IPS-NIHi11 (cell line): ENCODE measurements around the gene NELFA.
"Not testable (repeated sequence)": the region's sequence is repeated elsewhere in the genome, so short reads cannot be mapped to it uniquely, and the experiment has no call there.

Experiments used
- DNase-seq: peaks from one replicate; pipeline ENCODE4 v3.0.0; 2012; ENCODE audit warnings: mixed read lengths, low spot score

Gene NELFA

DNA sequence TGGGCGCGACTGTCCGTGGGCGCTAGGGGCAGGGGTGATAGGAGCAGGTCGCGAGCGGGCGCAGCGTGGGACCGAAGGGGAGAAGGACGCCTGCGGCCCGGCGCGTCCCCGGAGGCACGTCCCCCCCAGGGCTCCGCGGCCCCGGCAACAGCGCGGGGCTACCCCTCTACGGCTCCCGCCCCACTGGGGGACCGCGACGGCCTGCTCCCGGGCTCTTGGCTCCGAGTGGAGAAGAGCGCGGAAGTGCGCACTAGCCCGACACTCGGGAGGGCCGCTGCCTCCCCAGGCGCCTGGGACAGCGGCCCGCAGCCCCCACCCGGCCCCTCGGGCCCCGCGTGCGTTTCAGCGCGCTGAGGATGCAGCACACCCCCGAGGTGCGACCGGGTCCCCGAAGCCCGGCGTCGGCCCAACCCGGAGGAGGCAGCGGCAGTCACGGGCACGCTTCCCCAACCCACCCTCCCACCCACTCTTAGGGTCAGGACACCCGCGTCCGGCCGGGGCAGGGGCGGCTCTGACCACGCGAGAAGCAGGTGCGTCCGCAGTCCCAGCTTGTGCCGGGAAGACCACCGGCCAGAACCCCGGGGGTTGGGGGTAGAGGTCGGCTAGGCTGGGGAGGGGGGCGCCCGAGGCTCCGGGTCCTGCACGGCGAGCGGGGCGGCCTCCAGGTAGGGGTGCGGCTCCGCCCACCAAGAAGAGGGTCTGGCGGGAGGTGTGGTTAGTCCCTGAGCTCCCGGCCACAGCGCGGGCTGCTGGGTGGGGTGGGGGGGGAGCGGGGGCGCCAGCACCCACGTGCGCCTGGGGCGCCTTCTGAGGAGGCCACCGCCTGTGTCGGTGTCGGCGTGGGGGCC, 31.8 kb upstream of the NELFA start:
- DNase-seq: peak; percentile 74

DNA sequence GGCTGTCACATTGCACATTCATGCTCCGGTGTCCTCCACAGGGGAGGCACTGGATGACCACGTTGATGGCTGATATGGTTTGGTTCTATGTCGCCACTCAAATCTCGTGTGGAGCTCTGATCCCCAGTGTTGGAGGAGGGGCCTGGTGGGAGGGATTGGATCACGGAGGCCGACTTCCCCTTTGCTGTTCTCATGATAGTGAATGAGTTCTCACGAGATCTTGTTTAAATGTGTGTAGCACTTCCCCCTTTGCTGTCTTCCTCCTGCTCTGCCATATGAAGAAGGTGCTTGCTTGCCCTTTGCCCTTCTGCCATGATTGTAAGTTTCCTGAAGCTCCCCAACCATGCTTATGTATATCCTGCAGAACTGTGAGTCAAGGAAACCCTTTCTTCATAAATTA, 28.1 kb upstream of the NELFA start:
- DNase-seq: no peak

DNA sequence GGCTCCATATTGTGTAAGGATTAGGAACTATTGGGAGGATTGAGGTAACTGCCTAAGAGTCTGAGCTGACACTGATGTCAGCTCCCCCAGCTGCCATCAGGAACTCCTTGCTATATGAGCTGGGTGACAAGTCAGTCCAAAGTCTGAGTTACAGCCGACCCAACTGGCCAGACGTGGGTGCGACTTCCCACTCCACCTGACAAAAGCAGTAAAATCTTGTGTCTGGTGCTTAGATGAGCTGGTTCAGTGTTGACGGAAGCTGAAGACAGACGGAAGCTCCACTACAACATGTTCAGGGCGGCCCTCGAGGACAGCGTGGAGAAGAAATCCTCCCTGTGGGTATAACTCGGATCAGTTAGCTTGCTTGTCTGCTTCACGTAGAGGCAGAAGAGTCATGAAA, 27.6 kb upstream of the NELFA start:
- no peak for DNase-seq

DNA sequence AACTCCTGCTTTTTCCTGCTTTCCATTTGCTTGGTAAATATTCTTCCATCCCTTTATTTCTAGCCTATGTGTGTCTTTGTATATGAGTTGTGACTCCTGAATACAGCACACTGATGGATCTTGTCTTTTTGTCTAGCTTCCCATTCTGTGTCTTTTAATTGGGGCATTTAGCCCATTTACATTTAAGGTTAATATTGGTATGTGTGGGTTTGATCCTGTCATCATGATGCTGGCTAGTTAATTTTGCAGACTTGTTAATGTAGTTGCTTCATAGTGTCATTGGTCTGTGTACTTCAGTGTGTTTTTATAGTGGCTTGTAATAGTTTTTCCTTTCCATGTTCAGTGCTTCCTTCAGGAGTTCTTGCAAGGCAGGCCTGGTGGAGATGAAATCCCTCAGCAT, 22.4 kb upstream of the NELFA start:
- DNase-seq: not testable (repeated sequence)

DNA sequence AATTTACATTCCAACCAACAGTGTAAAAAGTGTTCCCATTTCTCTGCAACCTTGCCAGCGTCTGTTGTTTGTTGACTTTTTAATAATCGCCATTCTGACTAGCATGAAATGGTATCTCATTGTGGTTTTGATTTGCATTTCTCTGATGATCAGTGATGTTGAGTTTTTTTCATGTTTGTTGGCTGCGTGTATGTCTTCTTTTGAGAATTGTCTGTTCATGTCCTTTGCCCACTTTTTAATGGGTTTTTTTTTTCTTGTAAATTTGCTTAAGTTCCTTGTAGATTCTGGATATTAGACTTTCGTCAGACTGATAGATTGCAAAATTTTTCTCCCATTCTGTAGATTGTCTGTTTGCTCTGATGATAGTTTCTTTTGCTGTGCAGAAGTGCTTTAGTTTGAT, 18.3 kb upstream of the NELFA start:
- not testable (repeated sequence) for DNase-seq

DNA sequence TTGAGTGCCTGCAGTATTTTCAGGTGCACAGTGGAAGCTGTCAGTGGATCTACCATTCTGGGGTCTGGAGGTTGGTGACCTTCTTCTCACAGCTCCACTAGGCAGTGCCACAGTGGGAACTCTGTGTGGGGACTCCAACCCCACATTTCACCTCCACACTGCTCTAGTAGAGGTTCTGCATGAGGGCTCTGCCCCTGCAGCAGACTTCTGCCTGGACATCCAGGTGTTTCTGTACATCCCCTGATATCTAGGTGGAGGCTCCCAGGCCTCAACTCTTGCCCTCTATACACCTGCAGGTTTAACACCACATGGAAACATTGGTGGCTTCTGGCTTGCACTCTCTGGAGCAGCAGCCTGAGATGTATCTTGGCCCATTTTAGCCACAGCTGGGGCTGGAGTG, 17.0 kb upstream of the NELFA start:
- no peak for DNase-seq

DNA sequence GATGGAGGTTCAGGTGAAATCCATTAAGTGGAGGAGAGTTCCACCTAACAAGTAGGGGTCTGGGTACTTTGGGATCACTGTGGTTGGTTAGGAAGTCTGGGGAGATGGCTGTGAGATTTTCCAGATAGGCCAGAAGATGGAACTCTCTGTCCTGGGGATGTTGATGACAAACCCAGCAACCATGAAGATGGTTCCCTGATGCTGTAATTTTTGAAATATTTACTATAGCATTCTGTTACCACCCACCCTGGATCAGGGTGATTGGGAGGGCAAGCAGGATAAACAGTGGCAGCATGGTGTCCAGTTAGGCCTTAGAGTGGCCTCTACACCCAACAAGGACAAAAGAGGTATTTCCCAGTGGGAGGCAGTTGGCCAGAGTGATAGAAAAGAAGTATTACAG, 15.9 kb upstream of the NELFA start:
- DNase-seq: no peak

DNA sequence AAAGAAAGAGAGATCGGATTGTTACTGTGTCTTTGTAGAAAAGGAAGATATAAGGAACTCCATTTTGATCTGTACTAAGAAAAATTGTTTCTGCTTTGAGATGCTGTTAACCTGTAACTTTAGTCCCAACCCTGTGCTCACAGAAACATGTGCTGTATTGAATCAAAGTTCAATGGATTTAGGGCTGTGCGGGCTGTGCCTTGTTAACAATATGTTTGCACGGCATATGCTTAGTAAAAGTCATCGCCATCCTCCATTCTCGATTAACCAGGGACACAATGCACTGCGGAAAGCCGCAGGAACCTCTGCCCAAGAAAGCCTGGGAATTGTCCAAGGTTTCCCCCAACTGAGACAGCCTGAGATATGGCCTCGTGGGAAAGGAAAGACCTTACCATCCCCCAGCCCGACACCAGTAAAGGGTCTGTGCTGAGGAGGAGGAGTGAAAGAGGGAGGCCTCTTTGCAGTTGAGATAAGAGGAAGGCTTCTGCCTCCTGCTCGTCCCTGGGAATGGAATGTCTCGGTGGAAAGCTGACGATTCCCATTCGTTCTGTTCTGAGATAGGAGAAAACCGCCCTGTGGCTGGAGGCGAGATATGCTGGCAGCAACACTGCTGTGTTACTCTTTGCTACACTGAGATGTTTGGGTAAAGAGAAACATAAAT, 12.7 kb upstream of the NELFA start:
- not testable (repeated sequence) for DNase-seq

DNA sequence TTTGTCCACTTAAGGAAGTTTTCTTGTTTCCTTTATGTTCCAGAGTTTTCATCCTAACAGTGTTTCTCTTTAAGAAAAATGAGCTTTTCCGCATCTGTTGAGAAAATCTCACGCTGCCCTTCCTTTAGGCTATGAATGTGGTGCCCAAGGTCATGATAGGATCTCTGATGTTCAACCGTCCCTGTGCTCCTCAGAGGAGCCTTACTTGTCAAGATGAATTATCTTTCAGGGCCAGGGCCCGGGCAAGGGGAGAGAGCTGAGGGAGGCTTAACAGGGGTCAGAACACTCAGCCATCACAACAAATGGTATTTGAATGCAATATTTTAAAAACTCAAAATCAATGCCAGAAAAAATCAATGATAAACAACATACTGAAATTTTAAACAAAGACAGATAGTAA, 6.2 kb upstream of the NELFA start:
- DNase-seq: no peak

DNA sequence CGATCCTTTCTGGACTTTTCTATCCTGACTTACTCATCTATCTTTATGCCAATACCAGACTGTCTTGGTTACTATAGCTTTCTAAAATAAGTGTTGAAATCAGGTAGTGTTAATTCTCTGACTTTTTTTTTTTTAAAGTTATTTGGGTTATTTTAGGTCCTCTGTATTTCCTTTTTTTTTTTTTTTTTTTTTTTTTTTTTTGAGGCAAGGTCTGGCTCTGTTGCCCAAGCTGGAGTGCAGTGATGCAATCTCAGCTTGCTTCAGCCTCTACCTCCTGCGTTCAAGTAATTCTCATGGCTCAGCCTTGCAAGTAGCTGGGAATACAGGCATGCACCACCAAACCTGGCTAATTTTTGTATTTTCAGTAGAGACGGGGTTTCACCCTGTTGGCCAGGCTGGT, 2.8 kb upstream of the NELFA start:
- no peak for DNase-seq

DNA sequence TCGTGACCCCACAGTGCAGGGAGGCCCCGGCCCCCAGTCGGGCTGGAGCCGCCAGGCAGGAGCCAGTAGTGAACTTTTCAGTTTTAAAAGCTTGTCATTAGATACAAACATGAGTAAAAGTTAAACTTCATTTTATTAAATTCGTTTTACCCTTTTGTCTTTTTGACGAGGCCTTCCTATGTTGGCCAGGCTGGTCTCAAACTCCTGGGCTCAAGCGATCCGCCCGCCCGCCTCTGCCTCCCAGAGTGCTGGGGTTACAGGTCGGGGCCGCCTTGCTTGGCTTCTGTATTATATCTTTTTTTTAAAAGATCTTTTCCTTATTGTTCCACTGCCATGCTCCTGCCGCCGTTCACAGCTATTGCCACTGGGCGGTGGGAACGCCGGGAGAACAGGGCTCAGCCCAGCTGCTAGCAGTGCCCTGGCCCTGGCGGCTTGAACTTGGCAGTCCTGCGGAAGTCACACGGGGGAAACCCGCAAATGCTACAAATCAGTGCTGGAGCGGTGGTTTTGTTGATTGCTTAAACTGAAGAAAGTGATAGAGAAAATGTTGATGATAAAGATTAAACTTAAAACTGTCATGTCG, 968 bp upstream of the NELFA start:
- peak; percentile 81 for DNase-seq

DNA sequence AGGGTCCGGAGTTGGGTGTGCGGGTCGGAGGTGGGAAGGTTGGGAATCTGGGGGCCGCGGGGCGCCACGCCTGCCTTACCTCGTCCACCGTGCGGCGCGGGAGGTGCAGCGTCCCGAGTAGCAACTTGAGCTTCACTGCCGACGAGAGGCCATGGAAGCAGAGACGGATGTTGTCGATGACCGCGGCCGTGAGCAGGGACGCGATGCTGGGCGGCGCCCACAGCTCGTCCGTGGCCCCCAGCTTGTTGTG, 178 bp downstream of the NELFA start:
- DNase-seq: no peak

DNA sequence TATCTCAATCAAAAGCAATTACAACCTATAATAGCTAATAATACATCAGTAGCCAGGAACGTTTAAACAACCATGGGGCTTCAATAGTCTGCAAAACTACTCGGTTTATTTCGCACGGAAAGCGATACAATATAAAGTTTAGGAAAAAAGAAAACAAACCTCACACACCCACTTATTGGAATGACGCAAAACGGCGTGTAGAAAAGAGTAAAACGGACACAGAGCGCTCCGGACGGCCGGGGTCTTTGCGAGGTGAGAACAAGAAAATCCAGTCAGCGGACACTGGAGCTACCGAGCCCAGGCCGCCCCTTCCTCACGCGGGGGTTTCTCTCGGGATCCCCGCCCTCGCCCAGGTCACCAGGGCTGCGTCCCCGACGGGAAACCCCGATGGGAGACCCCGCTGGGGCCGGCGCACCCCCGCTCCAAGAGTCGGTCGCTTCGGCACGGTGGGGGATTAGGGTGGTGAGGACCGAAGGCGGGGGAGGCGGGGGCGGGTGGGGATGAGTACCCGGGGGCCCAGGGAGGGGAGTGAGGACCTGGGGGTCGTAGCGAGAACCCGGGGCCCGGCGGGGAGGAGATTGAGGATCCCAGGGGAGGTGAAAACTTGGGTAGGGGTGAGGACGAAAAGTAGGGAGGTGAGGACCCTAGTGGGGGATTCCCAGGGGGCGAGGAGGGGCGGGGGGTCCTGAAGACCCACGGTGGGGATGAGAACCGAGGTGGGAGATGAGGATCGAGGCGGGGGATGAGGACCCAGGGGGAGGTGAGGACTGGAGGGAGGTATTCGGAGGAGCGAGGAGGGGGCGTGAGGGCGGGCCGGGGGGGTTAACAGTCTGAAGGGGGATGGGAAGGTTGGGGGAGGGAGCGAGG, 737 bp downstream of the NELFA start:
- peak; percentile 49 for DNase-seq

DNA sequence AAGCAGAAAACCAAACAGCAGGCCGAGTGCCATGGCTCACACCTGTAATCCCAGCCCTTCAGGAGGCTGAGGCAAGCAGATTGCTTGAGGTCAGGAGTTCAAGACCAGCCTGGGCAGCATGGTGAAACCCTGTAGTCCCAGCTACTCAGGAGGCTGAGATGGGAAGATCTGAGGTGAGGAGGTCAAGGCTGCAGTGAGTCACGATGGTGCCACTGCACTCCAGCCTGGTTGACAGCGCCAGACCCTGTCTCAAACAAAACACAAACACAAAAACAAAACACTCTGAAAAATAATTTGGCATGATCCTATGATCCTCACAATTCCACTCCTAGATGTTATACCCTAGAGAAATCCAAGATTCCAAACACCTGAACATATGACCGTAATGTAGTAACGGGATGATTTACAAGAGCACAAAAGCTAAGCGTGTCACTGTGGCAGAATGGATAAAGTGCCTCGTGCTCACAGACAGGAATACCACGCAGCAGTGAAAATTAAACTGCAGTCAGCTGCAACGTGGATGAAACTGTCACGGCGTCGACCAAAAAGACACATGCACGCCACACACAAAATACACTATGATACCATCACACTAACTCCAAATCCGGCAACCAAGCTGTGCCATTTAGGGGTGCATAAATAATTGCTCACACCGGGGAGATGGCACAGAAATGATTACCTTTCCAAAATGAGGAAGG, 1.7 kb downstream of the NELFA start:
- no peak for DNase-seq

DNA sequence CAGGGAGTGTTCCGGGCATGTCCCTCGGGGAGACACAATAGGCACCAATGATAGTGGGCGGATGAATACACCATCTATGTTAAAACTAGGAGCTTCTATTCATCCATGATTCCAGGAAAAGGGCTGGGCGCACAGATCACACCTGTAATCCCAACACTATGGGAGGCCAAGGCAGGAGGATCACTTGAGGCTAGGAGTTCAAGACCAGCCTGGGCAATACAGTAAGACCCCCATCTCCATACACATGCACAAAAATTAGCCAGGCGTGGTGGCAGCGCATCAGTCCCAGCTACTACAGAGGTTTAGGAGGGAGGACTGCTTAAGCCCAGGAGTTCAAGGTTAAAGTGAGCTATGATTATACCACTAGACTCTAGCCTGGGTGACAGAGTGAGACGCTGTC, 2.4 kb downstream of the NELFA start:
- DNase-seq: no peak

DNA sequence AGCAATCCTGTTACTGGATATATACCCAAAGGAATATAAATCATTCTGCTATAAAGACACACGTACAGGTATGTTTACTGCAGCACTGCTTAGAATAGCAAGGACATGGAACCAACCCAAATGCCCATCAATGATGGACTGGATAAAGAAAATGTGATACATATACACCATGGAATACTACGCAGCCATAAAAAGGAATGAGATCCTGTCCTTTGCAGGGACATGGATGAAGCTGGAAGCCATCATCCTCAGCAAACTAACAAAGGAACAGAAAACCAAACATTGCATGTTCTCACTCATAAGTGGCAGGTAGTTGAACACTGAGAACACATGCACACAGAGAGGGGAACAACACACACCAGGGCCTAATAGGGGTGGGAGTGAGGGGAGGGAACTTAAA, 5.4 kb downstream of the NELFA start:
- DNase-seq: not testable (repeated sequence)

DNA sequence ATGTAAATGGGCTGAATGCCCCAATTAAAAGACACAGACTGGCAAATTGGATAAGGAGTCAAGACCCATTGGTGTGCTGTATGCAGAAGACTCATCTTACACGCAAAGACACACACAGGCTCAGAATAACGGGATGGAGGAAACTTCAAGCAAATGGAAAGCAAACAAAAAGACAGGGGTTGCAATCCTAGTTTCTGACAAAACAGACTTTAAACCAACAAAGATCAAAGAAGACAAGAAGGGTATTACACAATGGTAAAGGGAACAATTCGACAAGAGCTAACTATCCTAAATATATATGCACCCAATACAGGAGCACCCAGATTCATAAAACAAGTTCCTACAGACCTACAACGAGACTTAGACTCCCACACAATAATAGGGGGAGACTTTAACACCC, 9.5 kb downstream of the NELFA start:
- not testable (repeated sequence) for DNase-seq

DNA sequence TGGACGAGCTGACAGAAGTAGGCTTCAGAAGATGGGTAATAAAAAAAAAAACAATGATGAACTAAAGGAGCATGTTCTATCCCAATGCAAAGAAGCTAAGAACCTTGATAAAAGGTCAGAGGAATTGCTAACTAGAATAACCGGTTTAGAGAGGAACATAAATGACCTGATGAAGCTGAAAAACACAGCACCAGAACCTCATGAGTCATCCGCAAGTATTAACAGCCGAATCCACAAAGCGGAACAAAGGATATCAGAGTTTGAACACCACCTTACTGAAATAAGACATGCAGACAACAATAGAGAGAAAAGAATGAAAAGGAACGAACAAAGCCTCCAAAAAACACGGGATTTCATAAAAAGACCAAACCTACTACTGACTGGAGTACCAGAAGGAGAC, 10.5 kb downstream of the NELFA start:
- no peak for DNase-seq

DNA sequence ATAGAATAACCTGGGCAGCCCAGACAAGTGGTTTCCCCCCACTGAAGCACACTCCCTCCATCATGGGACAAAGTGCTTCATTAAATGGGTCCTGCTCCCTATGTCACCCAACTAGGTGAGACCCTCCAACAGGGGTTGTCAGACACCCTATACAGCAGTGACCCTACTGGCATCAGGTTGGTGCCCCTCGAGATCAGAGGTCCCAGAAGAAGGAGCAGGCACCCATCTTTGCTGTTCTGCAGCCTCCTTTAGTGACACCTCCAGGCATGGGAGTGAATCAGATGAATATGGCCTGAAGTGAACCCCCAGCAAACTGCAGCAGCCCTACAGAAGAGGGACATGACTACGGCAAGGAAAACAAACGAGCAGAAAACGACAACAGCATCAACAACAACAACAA, 11.1 kb downstream of the NELFA start:
- no peak for DNase-seq

DNA sequence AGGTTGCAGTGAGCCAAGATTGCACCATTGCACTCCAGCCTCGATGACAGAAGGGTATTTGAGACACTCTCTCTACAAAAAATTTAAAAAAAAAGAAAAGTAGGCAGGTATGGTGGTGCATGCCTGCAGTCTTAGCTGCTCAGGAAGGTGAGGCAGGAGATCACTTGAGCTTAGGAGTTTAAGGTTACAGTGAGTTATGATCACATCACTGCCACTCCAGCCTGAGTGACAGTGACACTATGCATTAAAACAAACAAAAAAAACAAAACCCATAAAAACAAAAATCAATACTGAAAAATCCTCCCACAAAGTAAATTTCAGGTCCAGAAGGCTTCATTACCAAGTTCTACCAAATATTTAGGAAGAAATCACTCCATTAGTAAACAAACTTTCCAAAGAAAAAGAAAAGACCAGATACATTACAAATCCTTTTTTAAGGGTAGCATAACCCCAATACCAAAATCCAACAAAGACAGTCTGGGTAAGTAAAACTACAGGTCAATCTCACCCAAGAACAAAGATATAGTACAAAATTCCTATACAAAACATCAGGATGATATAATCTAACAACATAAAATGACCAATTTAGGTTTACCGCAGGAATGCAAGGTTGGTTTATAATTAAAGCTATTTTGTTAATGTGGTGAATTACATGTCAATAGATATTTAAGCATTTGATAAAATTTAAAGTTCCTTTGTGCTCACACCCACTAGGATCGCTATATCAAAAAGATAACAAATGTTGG, 11.7 kb downstream of the NELFA start:
- DNase-seq: no peak

DNA sequence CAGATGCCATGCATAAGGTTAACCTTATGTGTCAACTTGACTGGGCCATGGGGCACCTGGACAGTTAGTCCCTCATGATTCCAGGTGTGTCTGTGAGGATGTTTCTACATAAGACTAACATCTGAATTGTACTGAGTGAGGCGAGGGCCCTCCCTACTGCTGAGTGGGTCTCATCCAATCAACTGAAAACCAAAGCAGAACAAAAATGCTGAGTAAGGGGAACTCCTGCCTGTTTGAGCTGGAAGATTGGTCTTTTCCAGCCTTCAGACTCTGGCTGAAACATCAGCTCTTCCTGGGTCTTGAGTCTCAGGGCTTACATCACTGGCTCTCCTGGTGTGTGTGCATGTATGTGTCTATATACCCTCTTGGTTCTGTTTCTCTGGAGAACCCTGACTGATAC, 13.8 kb downstream of the NELFA start:
- DNase-seq: no peak
